Sigmoid colon (tissue), 4 donors: ENCODE measurements around the gene ADGRV1.

Experiments
- EP300 ChIP-seq, 4 donors: sonication (generic); formaldehyde crosslinking; IDR thresholded peaks; one replicate each; pipeline ENCODE4 v1.6.1; 2017; ENCODE audit warnings: antibody characterized with exemption in 4 of 4
- POLR2A ChIP-seq, 2 donors: fragments of 450-650 bp; IDR thresholded peaks; one replicate each; pipeline ENCODE4 v1.6.1; 2016; ENCODE audit warnings: antibody characterized with exemption in 2 of 2, mild to moderate bottlenecking in 2 of 2, moderate library complexity in 2 of 2
- POLR2AphosphoS5 ChIP-seq, 4 donors: sonication (generic); formaldehyde crosslinking; IDR thresholded peaks; one replicate each; pipeline ENCODE4 v1.6.1; 2017; ENCODE audit warnings: antibody characterized with exemption in 4 of 4
- TF ChIP-seq, protein P1 (sequence below), 4 experiments: fragments of 450-650 bp in 3 of 4; fragments of 200-600 bp in 1 of 4; IDR thresholded peaks; one replicate each; pipeline ENCODE4 v1.5.1; 2016 to 2019; ENCODE audit warnings: antibody characterized with exemption in 4 of 4, mild to moderate bottlenecking in 3 of 4, moderate library complexity in 2 of 4

GRCh38 chr5:90930756-90931431, 372.3 kb downstream of the ADGRV1 start:
- TF ChIP-seq, protein P1, sequence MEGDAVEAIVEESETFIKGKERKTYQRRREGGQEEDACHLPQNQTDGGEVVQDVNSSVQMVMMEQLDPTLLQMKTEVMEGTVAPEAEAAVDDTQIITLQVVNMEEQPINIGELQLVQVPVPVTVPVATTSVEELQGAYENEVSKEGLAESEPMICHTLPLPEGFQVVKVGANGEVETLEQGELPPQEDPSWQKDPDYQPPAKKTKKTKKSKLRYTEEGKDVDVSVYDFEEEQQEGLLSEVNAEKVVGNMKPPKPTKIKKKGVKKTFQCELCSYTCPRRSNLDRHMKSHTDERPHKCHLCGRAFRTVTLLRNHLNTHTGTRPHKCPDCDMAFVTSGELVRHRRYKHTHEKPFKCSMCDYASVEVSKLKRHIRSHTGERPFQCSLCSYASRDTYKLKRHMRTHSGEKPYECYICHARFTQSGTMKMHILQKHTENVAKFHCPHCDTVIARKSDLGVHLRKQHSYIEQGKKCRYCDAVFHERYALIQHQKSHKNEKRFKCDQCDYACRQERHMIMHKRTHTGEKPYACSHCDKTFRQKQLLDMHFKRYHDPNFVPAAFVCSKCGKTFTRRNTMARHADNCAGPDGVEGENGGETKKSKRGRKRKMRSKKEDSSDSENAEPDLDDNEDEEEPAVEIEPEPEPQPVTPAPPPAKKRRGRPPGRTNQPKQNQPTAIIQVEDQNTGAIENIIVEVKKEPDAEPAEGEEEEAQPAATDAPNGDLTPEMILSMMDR (IDR thresholded peaks at IDR 0.05): no peak
- TF ChIP-seq POLR2AphosphoS5 (IDR thresholded peaks at IDR 0.05) (no peak), POLR2A (IDR thresholded peaks at IDR 0.05) (no peak), EP300 (IDR thresholded peaks at IDR 0.05) (no peak)
